HG02642 (cell line): ENCODE data around the gene MYLK.
A peak's percentile ranks its signal among the peaks of the same experiment; 100 is the strongest.
"Not testable (repeated sequence)": the region's sequence is repeated elsewhere in the genome, so short reads cannot be mapped to it uniquely, and the experiment has no call there.

Experiments used
- ATAC-seq: cut with Tn5 transposase; IDR thresholded peaks from one replicate; pipeline ENCODE4 v1.9.1; 2021; ENCODE audit warnings: mild to moderate bottlenecking; ENCODE audit not compliant: unreplicated experiment, poor library complexity

The MYLK gene

GRCh38 chr3:123712077-123712860, 171.9 kb downstream of the MYLK start:
- ATAC-seq = no peak

- no peak for ATAC-seq
Measured at GRCh38 chr3:123711356-123711755, 172.8 kb downstream of the MYLK start.

GRCh38 chr3:123708531-123708930, 175.6 kb downstream of the MYLK start:
- no peak for ATAC-seq

- ATAC-seq = not testable (repeated sequence)
Measured at GRCh38 chr3:123707641-123708040, 176.5 kb downstream of the MYLK start.

- no peak for ATAC-seq
Measured at GRCh38 chr3:123706871-123707270, 177.3 kb downstream of the MYLK start.

GRCh38 chr3:123705488-123706285, 178.4 kb downstream of the MYLK start:
- ATAC-seq = no peak

- not testable (repeated sequence) for ATAC-seq
Measured at GRCh38 chr3:123703663-123704062, 180.5 kb downstream of the MYLK start.

- ATAC-seq = no peak
Measured at GRCh38 chr3:123702720-123703119, 181.4 kb downstream of the MYLK start.

- peak; percentile 62 for ATAC-seq
Measured at GRCh38 chr3:123702057-123702456, 182.1 kb downstream of the MYLK start.

GRCh38 chr3:123700791-123701722, 183.1 kb downstream of the MYLK start:
- no peak for ATAC-seq

GRCh38 chr3:123698813-123699212, 185.3 kb downstream of the MYLK start:
- ATAC-seq = no peak

GRCh38 chr3:123696808-123697207, 187.3 kb downstream of the MYLK start:
- ATAC-seq = no peak

GRCh38 chr3:123695731-123696640, 188.1 kb downstream of the MYLK start:
- ATAC-seq = no peak

- ATAC-seq = no peak
Measured at GRCh38 chr3:123695152-123695551, 189.0 kb downstream of the MYLK start.

GRCh38 chr3:123694366-123695087, 189.6 kb downstream of the MYLK start:
- no peak for ATAC-seq

- ATAC-seq = no peak
Measured at GRCh38 chr3:123693584-123694190, 190.4 kb downstream of the MYLK start.

GRCh38 chr3:123692671-123693070, 191.5 kb downstream of the MYLK start:
- no peak for ATAC-seq

- no peak for ATAC-seq
Measured at GRCh38 chr3:123692041-123692440, 192.1 kb downstream of the MYLK start.
